Measurements from ENCODE around the gene GLYR1. TPM values are rescaled to one million over a fixed set of nuclear protein-coding genes. Genes with fewer than 3 reads are reported as not detected.
"Not testable (repeated sequence)": the region's sequence is repeated elsewhere in the genome, so short reads cannot be mapped to it uniquely, and the experiment has no call there.

The GLYR1 gene
- total RNA-seq, 1 experiment from 2014 or later: 30.6 TPM

DNA sequence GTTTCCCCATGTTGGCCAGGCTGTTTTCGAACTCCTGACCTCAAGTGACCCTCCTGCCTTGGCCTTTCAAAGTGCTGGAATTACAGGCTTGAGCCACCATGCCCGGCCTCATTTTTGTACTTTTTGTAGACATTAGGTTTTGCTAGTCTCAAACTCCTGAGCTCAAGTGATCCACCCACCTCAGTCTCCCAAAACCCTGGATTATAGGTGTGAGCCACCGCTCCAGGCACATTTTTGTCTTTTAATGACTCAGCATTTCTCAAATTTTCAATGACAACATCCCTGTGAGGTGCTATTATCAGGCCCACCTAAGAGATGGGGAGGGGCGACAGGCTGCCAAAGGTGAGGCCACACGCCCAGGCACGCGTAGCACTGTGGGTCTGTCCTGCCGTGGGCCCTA is 60.0 kb downstream of the GLYR1 start:
- H3K79me2 ChIP-seq (ENCODE audit: low read length): no peaks in the 10 kb centered on the region
- H3K4me2 ChIP-seq (ENCODE audit: low read length): no peak overlapping the region
- H3K27me3 ChIP-seq (ENCODE audit: low read length): no peaks in the 10 kb centered on the region
- no peak for ATAC-seq
- no peak overlapping the region for H2AFZ ChIP-seq (ENCODE audit: low read length)
- BruUV-seq (replicated peaks): no TSS peak
- no peak overlapping the region for H3K9ac ChIP-seq (ENCODE audit: low read length)
- no peaks in the 10 kb centered on the region for H4K20me1 ChIP-seq (ENCODE audit: low read length)
- H3K36me3 ChIP-seq (ENCODE audit: low read depth, low read length): no peaks in the 10 kb centered on the region
- TF ChIP-seq EZH2phosphoT487 (IDR thresholded peaks at IDR 0.05; ENCODE audit: borderline replicate concordance, low read length) (no peak), EZH2 (IDR thresholded peaks at IDR 0.05; ENCODE audit: low read length, unreplicated experiment) (no peak)
- TF ChIP-seq, protein P1, sequence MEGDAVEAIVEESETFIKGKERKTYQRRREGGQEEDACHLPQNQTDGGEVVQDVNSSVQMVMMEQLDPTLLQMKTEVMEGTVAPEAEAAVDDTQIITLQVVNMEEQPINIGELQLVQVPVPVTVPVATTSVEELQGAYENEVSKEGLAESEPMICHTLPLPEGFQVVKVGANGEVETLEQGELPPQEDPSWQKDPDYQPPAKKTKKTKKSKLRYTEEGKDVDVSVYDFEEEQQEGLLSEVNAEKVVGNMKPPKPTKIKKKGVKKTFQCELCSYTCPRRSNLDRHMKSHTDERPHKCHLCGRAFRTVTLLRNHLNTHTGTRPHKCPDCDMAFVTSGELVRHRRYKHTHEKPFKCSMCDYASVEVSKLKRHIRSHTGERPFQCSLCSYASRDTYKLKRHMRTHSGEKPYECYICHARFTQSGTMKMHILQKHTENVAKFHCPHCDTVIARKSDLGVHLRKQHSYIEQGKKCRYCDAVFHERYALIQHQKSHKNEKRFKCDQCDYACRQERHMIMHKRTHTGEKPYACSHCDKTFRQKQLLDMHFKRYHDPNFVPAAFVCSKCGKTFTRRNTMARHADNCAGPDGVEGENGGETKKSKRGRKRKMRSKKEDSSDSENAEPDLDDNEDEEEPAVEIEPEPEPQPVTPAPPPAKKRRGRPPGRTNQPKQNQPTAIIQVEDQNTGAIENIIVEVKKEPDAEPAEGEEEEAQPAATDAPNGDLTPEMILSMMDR (conservative IDR thresholded peaks at IDR 0.05; ENCODE audit: low read depth, low read length): no peak
- H3K9me2 ChIP-seq (replicated peaks; ENCODE audit: low read length): no peaks in the 10 kb centered on the region
- CTCF ChIA-PET: no interaction called here
- POLR2A ChIA-PET (ENCODE audit: unreplicated experiment): no interaction called here
- no peak overlapping the region for H3K4me3 ChIP-seq (ENCODE audit: low read length)
- intact Hi-C loops (cut with micrococcal nuclease): no loop called here
- no peak overlapping the region for H3K27ac ChIP-seq (ENCODE audit: low read length)
- no peaks in the 10 kb centered on the region for H3F3A ChIP-seq (ENCODE audit: low read length, unreplicated experiment)
- no peaks in the 10 kb centered on the region for H3K9me3 ChIP-seq (ENCODE audit: low read length)
- no peak for DNase-seq
- H3K4me1 ChIP-seq (ENCODE audit: insufficient read depth, low read length): no peaks in the 10 kb centered on the region

DNA sequence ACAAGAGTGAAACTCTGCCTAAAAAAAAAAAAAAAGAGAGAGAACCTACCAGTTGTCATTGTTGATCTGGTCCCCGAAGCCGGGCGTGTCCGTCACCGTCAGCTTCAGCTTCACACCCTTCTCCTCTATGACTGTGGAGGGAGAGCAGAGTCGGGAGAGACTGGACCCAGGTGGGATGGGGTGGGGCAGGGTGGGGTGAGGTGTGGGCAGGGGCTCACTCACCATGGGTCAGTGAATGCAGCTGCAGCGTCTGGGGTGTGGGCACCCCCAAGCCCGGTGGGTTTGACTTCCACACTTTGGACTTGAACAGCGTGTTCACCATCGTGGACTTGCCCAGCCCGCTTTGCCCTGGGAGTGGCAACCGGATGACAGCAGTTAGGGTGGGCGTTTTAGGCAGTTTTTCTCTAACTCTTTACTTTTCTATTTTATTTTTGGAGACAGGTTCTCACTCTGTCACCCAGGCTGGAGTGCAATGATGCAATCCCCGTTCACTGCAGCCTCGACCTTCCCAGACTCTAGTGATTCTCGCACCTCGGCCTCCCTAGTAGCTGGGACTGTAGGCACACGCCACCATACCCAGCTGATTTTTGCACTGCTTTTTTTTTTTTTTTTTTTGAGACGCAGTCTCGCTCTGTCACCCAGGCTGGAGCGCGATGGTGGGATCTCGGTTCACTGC is 61.2 kb downstream of the GLYR1 start:
- H3K27me3 ChIP-seq (ENCODE audit: low read length): no peaks in the 10 kb centered on the region
- no peak overlapping the region for H2AFZ ChIP-seq (ENCODE audit: low read length)
- H3K9me2 ChIP-seq (replicated peaks; ENCODE audit: low read length): no peaks in the 10 kb centered on the region
- H3K9me3 ChIP-seq (ENCODE audit: low read length): no peaks in the 10 kb centered on the region
- ATAC-seq: no peak
- H3K27ac ChIP-seq (ENCODE audit: low read length): no peak overlapping the region
- TF ChIP-seq, protein P1 (conservative IDR thresholded peaks at IDR 0.05; ENCODE audit: low read depth, low read length): no peak
- TF ChIP-seq EZH2phosphoT487 (IDR thresholded peaks at IDR 0.05; ENCODE audit: borderline replicate concordance, low read length): no peak
- no peak for TF ChIP-seq EZH2 (IDR thresholded peaks at IDR 0.05; ENCODE audit: low read length, unreplicated experiment)
- no peaks in the 10 kb centered on the region for H3K36me3 ChIP-seq (ENCODE audit: low read depth, low read length)
- intact Hi-C loops (cut with micrococcal nuclease): no loop called here
- H3K9ac ChIP-seq (ENCODE audit: low read length): no peak overlapping the region
- POLR2A ChIA-PET (ENCODE audit: unreplicated experiment): no interaction called here
- H3K4me1 ChIP-seq (ENCODE audit: insufficient read depth, low read length): no peaks in the 10 kb centered on the region
- BruUV-seq (replicated peaks): no TSS peak
- H3K79me2 ChIP-seq (ENCODE audit: low read length): no peaks in the 10 kb centered on the region
- H3K4me2 ChIP-seq (ENCODE audit: low read length): no peak overlapping the region
- H3F3A ChIP-seq (ENCODE audit: low read length, unreplicated experiment): no peaks in the 10 kb centered on the region
- CTCF ChIA-PET: no interaction called here
- H4K20me1 ChIP-seq (ENCODE audit: low read length): no peaks in the 10 kb centered on the region
- no peak for DNase-seq
- no peak overlapping the region for H3K4me3 ChIP-seq (ENCODE audit: low read length)

DNA sequence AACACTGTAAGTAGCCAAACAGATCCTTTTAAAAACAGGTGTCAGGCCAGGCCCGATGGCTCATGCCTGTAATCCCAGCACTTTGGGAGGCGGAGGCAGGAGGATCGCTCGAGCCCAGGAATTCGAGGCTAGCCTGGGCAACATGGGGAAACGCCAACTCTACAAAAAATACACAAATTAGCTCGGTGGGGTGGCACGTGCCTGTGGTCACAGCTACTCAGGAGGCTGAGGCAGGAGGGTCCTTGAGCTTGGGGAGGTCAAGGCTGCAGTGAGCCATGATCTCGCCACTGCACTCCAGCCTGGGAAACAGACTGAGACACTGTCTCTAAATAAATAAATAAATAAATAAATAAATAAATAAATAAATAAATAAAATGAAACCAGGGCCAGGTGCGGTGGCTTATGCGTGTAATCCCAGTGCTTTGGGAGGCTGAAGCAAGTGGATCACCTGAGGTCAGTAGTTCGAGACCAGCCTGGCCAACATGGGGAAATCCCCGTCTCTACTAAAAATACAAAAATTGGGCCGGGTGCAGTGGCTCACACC is 62.6 kb downstream of the GLYR1 start:
- H3K79me2 ChIP-seq (ENCODE audit: low read length); ATAC-seq; H3K9ac ChIP-seq (ENCODE audit: low read length); intact Hi-C loops (cut with micrococcal nuclease); BruUV-seq (replicated peaks); POLR2A ChIA-PET (ENCODE audit: unreplicated experiment); H4K20me1 ChIP-seq (ENCODE audit: low read length); DNase-seq; H3K27me3 ChIP-seq (ENCODE audit: low read length); H3K9me3 ChIP-seq (ENCODE audit: low read length); H3K9me2 ChIP-seq (replicated peaks; ENCODE audit: low read length); H3K27ac ChIP-seq (ENCODE audit: low read length); H2AFZ ChIP-seq (ENCODE audit: low read length); H3K4me3 ChIP-seq (ENCODE audit: low read length); H3K36me3 ChIP-seq (ENCODE audit: low read depth, low read length); H3K4me1 ChIP-seq (ENCODE audit: insufficient read depth, low read length); H3F3A ChIP-seq (ENCODE audit: low read length, unreplicated experiment); H3K4me2 ChIP-seq (ENCODE audit: low read length): not testable (repeated sequence)
- CTCF ChIA-PET: interaction anchor here (0.6 kb wide), 1 partner anchor 61 kb away, joined by 3 read pairs; no protein-coding TSS in a partner anchor

All from PC-3 (cell line).